ENCODE measurements around the gene ZNF74.
"Not testable (repeated sequence)": the region's sequence is repeated elsewhere in the genome, so short reads cannot be mapped to it uniquely, and the experiment has no call there.

Gene ZNF74

DNA sequence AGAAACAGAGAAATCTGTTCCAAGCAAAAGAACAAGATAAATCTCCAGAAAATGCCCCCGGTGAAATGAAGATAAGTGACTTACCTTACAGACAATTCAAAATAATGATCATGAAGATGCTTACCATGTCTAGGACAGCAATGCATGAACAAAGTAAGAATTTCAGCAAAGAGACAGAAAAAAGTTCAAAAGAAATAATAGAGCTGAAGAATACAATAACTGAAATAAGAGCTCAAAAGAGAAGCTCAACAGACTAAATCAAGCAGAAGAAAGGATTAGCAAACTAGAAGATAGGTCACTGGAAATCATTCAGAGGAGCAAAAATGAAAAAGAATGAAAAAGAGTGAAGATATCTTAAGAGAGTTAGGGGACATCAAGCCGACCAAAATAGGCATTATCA is 19.8 kb upstream of the ZNF74 start:
- in situ Hi-C loops (cut with MboI; ENCODE audit: low sequenced_read_pairs) = not testable (repeated sequence)

DNA sequence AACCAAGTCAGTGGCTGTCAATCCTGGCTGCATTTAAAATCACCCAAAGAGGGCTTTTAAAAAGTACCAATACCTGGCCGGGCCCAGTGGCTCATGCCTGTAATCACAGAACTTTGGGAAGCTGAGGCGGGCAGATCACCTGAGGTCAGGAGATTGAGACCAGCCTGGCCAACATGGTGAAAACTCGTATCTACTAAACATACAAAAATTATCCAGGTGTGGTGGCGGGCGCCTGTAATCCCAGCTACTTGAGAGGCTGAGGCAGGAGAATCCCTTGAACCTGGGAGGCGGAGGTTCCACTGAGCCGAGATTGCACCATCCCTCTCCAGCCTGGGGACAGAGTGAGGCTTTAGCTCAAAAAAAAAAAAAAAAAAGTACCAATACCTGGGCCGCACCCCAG is 17.7 kb upstream of the ZNF74 start:
- in situ Hi-C loops (cut with MboI; ENCODE audit: low sequenced_read_pairs) = not testable (repeated sequence)

DNA sequence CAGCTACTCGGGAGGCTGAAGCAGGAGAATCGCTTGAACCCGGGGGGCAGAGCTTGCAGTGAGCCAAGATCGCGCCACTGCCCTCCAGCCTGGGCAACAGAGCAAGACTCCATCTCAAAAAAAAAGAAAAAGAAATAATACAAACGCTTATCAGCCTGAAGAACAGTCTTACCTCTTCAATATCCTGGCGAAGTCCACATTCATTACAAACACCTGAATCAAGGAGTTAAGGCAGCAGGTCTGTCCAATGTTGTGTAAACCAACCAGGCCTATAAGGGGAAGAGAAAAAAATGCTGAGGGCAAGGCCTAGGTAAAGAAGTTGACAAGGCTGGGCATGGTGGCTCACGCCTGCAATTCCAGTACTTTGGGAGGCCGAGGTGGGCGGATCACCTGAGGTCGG is 17.0 kb upstream of the ZNF74 start:
- in situ Hi-C loops (cut with MboI; ENCODE audit: low sequenced_read_pairs) = not testable (repeated sequence)

DNA sequence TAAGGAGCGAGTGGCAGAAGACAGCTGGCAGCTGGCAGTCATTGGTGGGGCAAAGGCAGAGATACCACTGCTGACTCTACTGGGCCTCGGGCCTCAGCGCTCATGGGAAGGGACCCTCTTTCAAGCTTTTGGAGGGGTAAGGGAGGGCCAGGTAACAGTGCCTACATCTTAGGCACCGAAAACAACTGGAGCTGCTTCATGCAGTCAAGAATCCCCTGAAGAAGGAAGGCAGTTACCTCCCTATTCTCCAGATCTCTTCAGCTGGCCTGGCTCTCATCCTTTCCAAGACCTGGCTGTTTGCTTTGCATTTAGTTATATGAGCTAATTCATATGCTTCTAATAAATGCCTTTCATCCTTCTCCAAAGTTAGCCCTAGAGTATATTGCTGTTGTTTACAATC is 15.8 kb upstream of the ZNF74 start:
- in situ Hi-C loops (cut with MboI; ENCODE audit: low sequenced_read_pairs) = no loop called here

DNA sequence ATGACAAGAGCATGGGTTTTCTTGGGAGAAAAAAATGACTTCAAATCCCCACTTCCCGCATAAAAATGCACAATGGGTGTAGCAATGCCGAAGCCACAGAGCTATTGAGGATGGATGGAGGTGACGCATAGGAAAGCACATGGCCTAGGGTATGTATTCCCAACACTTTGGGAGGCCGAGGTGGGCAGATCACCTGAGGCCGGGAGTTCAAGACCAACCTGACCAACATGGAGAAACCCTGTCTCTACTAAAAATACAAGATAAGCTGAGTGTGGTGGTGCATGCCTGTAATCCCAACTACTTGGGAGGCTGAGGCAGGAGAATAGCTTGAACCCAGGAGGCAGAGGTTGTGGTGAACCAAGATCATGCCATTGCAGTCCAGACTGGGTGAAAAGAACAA is 15.3 kb upstream of the ZNF74 start:
- in situ Hi-C loops (cut with MboI; ENCODE audit: low sequenced_read_pairs) = not testable (repeated sequence)

DNA sequence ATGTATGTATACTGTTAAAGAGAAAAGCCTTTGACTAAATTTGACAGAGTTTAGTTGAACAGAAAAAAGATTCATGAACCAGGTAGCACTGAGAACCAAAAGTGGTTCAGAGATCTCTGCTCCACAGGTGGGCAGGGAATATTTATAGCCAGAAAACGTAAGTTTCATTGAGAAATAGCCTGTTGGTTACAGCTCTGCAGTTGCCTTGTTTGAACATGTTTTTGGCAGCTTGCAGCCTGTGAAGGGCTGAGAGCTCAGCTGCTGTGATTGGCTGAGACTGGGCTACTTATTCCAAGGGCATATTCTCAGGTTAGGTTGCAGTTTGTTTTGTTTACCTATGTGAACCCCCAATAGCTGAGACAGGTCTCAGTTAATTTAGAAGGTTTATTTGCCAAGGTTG is 13.5 kb upstream of the ZNF74 start:
- in situ Hi-C loops (cut with MboI; ENCODE audit: low sequenced_read_pairs) = no loop called here

DNA sequence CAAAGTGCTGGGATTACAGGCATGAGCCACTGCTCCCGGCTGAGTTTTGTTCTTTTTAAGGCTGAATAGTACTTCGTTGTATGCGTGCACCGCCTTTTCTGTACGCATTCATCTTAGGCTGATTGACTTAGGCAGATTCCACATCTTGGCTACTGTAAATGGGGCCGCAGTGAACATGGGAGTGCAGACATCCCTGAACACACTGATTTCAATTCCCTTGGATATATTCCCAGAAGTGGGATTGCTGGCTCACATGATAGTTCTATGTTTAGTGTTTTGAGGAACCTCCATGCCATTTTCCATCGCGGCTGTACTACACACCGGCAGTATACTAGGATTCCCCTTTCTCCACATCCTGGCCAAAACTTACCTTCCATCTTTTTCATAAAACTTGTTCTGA is 10.4 kb upstream of the ZNF74 start:
- in situ Hi-C loops (cut with MboI; ENCODE audit: low sequenced_read_pairs) = no loop called here

DNA sequence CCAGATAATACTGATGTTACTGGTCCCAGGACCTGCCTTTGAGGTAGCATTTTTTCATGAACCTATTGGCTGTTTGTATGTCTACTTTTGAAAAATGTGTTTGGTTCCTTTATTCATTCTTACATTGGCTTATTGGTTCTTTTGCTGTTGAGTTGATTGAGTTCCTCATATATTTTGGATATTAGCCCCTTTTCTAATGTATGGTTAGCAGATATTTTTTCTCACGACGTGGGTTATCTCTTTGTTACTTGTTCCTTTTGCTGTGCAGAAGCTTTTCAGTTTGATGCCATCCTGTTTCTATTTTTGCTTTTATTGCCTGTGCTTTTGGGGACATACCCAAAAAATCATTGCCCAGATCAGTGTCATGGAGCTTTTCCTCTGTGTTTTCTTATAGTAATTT is 9.8 kb upstream of the ZNF74 start:
- in situ Hi-C loops (cut with MboI; ENCODE audit: low sequenced_read_pairs) = no loop called here

DNA sequence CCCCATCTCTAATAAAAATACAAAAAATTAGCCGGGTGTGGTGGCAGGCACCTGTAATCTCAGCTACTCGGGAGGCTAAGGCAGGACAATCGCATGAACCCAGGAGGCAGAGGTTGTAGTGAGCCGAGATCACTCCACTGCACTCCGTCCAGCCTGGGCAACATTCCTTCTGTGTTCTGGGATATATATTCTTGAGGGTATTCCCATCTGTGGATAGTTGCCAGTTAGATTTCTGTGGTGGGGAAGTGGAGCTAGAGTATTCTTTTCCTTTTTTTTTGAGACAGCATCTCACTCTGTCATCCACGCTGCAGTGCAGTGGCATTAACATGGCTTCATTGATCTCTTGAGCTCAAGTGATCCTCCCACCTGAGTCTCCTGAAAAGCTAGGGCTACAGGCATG is 9.1 kb upstream of the ZNF74 start:
- in situ Hi-C loops (cut with MboI; ENCODE audit: low sequenced_read_pairs) = no loop called here

DNA sequence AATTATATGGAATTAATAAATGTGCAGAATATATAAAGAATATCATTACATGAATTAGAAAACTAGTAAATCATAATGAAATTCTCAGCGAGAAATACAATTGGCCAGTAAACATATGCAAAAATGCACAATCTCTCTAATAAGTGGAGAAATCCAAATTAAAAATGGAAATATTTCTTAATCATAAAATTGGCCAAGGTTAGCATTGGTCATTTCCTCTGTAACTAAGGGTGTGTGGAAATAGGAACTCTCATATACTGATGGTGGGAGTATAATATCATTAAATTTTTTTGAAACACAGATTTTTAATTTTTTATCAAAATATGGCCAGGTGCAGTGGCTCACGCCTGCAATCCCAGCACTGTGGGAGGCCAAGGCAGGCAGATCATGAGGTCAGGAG is 7.6 kb upstream of the ZNF74 start:
- in situ Hi-C loops (cut with MboI; ENCODE audit: low sequenced_read_pairs) = no loop called here

DNA sequence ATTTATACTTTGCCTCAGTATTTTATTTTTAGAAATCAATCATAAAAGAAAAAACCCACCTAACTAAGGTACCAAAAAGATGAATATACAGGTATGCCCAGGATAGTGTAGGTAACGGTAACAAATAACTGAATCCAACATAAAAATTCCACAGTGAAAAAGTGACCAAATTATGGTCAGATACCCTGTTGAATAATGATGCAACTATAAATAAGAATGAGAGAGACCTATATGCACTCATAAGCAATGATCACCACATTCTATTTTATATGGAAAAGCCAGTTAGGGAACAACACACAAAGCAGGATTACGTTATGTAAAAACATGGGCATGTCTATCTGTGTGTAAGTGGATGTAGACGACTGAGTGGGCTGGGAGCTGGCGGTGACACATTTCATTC is 7.0 kb upstream of the ZNF74 start:
- in situ Hi-C loops (cut with MboI; ENCODE audit: low sequenced_read_pairs) = no loop called here

DNA sequence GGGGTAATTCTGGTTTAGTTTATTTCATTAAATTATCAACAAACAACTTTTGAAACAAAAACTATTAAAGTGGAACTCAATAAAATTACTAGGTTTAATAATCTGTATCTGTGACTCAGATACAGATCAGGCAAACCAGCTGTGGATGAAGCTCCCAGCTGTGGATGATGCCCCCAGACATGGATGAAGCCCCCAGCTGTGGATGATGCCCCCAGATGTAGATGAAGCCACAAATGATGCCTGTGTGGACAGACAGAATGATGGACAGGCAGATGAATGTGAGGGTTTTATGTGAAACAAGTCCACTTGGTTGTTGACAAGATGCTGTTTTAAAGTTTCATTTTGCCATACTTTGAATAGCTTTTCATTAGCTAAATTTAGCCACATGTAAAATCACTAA is 5.8 kb upstream of the ZNF74 start:
- in situ Hi-C loops (cut with MboI; ENCODE audit: low sequenced_read_pairs) = no loop called here

DNA sequence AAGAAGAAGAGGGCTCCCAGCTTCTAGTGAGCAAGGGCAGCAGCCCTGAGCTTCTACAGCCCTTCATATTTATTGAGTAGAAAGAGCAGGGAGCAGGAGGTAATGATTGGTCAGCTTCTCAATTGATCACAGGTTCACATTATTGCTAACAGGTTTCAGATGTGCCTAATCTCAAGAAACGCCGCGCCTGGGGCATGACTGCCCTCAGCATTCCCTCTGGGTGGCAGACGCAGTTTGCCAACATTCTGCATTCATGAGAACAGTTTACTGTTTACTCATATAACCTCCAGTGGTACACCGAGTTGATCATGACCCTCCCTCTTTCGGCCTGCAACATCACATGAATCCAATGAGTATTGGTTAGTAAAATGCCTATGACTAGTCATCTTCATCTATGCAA is 4.7 kb upstream of the ZNF74 start:
- in situ Hi-C loops (cut with MboI; ENCODE audit: low sequenced_read_pairs) = no loop called here

DNA sequence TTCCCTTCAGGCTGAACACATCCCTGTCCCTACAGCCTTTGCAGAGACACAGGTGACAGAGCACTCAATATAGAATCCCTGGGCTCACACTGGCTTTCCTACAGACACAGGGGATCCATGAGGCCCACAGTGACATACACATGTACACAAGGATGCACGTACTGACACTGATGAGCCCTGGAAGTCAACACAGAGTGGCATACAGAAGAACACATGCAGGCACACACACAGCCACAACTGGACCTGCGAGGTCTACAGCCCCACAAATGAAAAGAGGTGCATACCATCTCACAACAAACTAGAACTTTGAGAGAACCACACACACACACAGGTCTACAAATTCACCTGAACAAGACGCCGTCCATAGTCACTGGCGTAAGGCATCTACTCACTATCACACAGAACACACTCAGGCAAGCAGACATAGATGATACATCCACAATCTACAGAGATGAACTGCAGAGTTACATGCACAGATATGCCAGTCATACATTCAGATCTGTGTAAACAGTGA is 3.5 kb upstream of the ZNF74 start:
- in situ Hi-C loops (cut with MboI; ENCODE audit: low sequenced_read_pairs) = no loop called here

DNA sequence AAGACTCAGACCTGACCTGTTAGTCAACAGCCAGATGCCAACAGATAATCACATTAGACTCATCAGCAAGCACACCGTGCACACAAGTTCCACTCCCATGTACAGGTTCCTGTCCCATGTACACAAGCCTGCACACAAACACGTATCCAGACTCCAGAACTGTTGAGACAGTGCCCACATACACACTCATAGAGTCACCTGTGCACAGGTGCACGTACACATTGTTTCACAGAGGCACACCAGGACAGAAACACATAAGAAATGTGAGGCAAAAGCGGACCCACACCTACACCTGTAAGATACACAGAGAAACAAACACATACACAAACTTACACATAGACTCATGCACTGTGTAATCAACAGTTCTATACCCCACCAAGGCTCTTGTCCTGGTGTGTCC is 2.7 kb upstream of the ZNF74 start:
- in situ Hi-C loops (cut with MboI; ENCODE audit: low sequenced_read_pairs) = no loop called here

DNA sequence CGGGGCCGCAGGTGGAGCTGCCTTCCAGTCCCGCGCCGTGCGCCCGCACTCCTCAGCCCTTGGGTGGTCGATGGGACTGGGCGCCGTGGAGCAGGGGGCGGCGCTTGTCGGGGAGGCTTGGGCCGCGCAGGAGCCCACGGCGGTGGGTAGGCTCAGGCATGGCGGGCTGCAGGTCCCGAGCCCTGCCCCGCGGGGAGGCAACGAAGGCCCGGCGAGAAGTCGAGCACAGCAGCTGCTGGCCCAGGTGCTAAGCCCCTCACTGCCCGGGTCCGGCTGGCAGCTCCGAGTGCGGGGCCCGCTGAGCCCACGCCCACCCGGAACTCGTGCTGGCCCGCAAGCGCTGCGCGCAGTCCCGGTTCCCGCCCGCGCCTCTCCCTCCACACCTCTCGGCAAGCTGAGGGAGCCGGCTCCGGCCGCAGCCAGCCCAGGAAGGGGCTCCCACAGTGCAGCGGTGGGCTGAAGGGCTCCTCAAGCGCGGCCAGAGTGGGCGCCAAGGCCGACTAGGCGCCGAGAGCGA is 1.5 kb upstream of the ZNF74 start:
- in situ Hi-C loops (cut with MboI; ENCODE audit: low sequenced_read_pairs) = not testable (repeated sequence)

DNA sequence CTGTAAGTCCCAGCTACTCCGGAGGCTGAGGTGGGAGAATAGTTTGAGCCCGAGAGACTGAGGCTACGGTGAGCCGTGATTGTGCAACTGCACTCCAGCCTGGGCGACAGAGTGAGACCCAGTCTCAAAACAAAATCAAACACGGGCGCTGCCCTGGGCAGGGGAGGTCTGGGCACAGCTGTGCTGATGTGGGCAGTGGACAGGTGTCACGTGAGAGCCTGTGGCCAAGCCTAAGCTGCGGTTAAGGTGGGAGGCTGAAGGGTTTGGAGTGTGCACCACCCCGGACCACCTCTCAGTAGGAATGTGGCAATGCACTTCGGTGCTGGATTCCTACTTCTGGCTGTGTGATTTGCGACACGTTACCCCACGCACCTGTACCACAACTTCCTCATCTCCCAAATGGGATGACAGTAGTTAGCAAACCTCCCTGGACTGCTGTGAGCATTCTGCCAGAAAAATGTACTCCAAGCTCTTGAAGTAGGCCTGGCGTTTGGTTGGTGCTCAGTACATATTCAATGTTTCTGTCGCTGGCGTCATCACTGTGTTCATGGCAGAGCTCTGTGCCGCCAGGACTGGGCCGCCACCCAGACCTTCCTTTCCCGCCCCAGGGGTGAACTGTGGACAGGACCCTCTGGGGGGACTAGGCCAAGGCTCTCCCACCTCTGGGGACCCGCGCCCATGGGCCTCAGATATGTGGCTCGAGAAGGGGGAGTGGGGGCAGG is 807 bp upstream of the ZNF74 start:
- in situ Hi-C loops (cut with MboI; ENCODE audit: low sequenced_read_pairs) = no loop called here

DNA sequence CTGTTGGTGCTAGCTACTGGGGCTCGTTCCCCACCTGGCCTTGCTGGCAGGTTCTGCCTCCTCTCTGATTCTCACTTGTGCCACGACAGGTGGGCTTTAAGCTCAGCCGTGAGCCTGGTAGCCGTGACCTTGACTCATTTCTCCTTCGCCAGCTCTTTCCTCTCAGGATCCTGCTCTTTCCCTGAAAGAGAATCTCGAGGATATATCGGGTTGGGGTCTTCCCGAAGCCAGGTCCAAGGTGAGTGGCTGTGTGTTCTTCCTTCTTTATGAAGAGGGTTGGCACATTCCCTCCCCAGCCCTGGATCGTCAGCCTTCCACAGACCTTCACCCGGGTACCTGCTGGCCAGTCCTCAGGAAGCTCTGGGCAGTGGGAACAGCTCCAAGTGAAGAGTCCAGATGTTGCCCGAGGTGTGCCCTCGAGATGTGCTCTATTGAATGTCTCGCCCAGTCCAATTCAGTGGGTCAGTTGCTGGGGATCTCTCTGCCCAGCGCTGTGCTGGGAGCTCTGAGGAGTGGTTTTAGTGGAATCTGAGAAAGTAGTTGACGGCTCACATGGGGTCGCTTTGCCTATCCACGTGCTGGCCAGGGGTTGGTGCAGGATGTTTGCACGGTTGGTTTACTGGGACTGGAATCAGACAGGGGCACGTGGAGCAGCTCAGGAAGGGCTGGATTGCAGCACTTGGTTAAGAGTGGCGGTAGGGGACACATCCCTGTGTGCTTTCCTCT is 1.4 kb downstream of the ZNF74 start:
- in situ Hi-C loops (cut with MboI; ENCODE audit: low sequenced_read_pairs) = no loop called here

DNA sequence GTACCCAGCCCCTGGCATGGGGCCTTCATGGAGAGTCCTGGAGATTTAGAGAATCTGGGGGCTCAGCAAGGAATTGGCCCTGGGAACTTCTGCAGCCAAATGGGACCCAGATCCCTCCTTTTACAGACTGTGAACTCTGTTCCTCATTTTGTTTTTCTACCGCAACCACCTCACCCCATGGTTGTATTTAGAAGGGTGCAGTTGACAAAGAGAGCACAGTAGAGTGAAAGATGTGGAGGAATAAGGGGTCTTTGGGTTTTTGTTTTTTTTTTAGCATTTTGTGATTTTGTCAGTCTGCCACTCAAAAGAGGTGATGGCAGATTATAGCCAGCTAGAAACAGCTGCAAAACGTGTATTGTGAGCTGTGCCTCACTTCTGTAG is 1.9 kb downstream of the ZNF74 start:
- in situ Hi-C loops (cut with MboI; ENCODE audit: low sequenced_read_pairs) = no loop called here

DNA sequence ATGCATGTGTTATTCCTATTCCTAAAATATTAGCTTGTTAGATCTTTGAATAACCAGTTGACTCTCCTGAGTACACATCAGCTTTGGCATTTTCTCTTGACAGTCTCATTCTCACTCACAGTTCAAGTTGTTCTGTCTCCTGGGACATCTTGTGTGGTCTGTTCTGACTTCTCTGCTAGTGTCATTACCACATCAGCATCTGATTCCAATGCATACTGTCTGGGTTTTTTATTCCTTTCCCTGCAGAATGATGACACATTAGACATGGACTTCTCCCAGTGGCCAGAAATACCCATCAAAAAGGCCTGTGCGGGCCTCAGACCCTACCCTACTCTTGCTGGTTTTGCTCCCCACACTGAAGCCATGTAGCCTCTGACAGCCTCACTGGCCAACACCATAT is 2.7 kb downstream of the ZNF74 start:
- in situ Hi-C loops (cut with MboI; ENCODE audit: low sequenced_read_pairs) = no loop called here

DNA sequence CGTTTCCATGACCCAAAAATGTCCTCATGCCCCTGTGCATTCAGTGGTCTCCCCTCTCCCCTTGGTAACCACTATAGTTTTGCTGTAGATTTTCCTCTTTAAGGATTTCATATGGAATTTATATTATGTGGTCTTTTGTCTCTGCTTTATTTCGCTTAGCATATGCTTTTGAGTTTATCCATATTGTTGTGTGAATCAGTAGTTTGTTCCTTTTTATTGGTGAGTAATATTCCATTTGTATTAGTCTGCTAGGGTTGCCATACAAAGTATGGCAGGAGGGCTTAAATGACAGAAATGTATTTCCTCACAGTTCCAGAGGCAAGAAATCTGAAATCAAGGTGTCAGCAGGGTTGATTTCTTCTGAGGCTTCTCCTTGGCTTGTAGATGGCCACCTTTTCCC is 3.5 kb downstream of the ZNF74 start:
- in situ Hi-C loops (cut with MboI; ENCODE audit: low sequenced_read_pairs) = no loop called here

DNA sequence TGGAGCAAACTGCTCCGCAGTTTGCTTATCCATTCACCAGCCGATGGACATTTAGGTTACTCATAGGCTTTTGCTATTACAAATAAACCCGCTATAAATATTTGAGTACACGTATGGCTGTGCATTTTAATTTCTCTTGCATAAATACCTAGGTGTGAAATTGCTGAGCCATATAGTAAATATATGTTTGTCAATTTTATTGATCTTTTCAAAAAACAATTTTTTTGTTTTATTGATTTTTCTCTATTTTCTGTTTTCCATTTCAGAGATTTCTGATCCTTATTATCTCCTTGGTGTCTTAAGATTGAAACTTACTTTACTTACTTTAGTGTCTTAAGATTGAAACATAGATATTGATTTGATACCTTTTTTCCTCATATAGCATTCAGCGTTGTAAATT is 4.5 kb downstream of the ZNF74 start:
- in situ Hi-C loops (cut with MboI; ENCODE audit: low sequenced_read_pairs) = no loop called here

Measured in HL-60/S4 treated with phorbol 12-myristate 13-acetate at 8.2 ng/mL for 4 days and 3 days (cell line).